Activated CD4-positive, alpha-beta T cell treated with anti-CD3 and anti-CD28 coated beads for 36 hours (primary cell): ENCODE measurements around the gene PTGES3L. TPM values are rescaled to one million over a fixed set of nuclear protein-coding genes. Genes with fewer than 3 reads are reported as not detected.
"Not testable (repeated sequence)": the region's sequence is repeated elsewhere in the genome, so short reads cannot be mapped to it uniquely, and the experiment has no call there.

Source experiments
- ATAC-seq: fragments of 200-7000 bp; cut with Tn5 transposase; one replicate; pipeline ENCODE4 v1.10.0; 2021; ENCODE audit warnings: mild to moderate bottlenecking, moderate library complexity
- CTCF ChIA-PET: fragments of 350-600 bp; sonication (Branson Sonifier 250); formaldehyde crosslinking; loops from one replicate; lab custom pipeline; 2021; ENCODE audit warnings: antibody characterized with exemption; lab: Charles Lee
- POLR2A ChIA-PET: fragments of 350-600 bp; sonication (Branson Sonifier 250); formaldehyde crosslinking; loops from one replicate; lab custom pipeline; 2021; ENCODE audit warnings: antibody characterized with exemption, inconsistent platforms; lab: Charles Lee
- DNase-seq: peaks from one replicate; pipeline ENCODE4 v3.0.0-alpha.2; 2020
- H3K27ac Mint-ChIP-seq: one replicate; pipeline ENCODE4 v1.8.0; 2021; ENCODE audit warnings: mixed read lengths
- H3K27me3 Mint-ChIP-seq: one replicate; pipeline ENCODE4 v1.8.0; 2021; ENCODE audit warnings: mixed read lengths
- H3K36me3 Mint-ChIP-seq: one replicate; pipeline ENCODE4 v1.8.0; 2021; ENCODE audit warnings: low read depth, mixed read lengths
- H3K4me1 Mint-ChIP-seq: one replicate; pipeline ENCODE4 v1.8.0; 2021; ENCODE audit warnings: mixed read lengths
- H3K4me3 Mint-ChIP-seq: one replicate; pipeline ENCODE4 v1.8.0; 2021; ENCODE audit warnings: mild to moderate bottlenecking, moderate library complexity, mixed read lengths
- H3K9me3 Mint-ChIP-seq: one replicate; pipeline ENCODE4 v1.8.0; 2021; ENCODE audit warnings: low read depth, mixed read lengths
- intact Hi-C, 2 experiments: fragments of 100-400 bp; cut with DNase I in 1 of 2; cut with micrococcal nuclease in 1 of 2; formaldehyde crosslinking; loops; one replicate each; pipeline versions ENCODE4 v1.14.2 to v1.15.1; 2022 to 2024; cut with DNase I, micrococcal nuclease
- total RNA-seq, 2 experiments: library from RNA; stranded (reverse); gene quantifications; one replicate each; pipeline ENCODE4 v1.2.3, GENCODE V29; 2021

The PTGES3L gene
- total RNA-seq, 2 experiments from 2014 or later, result 0.21 to 0.90 TPM

- CTCF ChIA-PET, result interaction anchor here (0.7 kb wide), 1 partner anchor 707 kb away, joined by 3 read pairs; no protein-coding TSS in a partner anchor
- DNase-seq (no peak), ATAC-seq (no peak)
- peaks cover 11% of the 10 kb centered on the region for H3K4me1 Mint-ChIP-seq
- no peaks in the 10 kb centered on the region for H3K9me3 Mint-ChIP-seq
- H3K4me3 Mint-ChIP-seq, result no peak overlapping the region
- no peaks in the 10 kb centered on the region for H3K27me3 Mint-ChIP-seq
- POLR2A ChIA-PET, result no interaction called here
- H3K27ac Mint-ChIP-seq, result no peak overlapping the region
- H3K36me3 Mint-ChIP-seq, result no peaks in the 10 kb centered on the region
- intact Hi-C loops, result no loop called here
These were observed 4.6 kb downstream of the PTGES3L start for GRCh38 chr17:42975265-42975664.

DNA sequence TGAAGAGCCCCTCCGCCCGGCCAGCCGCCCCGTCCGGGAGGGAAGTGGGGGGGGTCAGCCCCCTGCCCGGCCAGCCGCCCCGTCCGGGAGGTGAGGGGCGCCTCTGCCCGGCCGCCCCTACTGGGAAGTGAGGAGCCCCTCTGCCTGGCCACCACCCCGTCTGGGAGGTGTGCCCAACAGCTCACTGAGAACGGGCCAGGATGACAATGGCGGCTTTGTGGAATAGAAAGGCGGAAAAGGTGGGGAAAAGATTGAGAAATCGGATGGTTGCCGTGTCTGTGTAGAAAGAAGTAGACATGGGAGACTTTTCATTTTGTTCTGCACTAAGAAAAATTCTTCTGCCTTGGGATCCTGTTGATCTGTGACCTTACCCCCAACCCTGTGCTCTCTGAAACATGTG lies 6.6 kb downstream of the PTGES3L start:
- intact Hi-C loops, result not testable (repeated sequence)

DNA sequence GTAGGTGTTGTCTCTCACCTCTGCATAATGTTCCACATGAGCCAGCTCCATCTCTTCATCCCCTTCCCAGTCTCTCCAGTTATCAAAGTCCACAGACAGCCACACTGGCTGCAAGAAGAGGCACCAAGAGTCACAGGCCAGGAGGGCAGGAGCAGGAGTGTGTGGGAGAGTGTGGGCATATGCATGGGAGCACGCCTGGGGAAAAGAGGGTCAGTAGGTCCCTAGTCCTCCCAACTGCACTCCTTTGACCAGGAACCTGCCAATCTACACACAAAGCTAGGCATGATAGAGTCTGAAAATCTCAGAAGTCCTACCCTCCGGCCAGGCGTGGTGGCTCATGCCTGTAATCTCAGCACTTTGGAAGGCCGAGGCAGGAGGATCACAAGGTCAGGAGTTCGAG lies 8.3 kb downstream of the PTGES3L start:
- Mint-ChIP-seq H3K9me3 (no peaks in the 10 kb centered on the region), H3K27ac (no peak overlapping the region), H3K4me3 (no peak overlapping the region), H3K4me1 (peaks cover 6% of the 10 kb centered on the region), H3K36me3 (no peaks in the 10 kb centered on the region), H3K27me3 (no peaks in the 10 kb centered on the region)
- DNase-seq (no peak), ATAC-seq (no peak)
- intact Hi-C loops, result no loop called here
- POLR2A ChIA-PET, result no interaction called here
- CTCF ChIA-PET, result interaction anchor here (0.6 kb wide), 1 partner anchor 246 kb away, joined by 3 read pairs; no protein-coding TSS in a partner anchor

More for the DNA sequence above, 6.6 kb downstream of the PTGES3L start:
- H3K36me3 Mint-ChIP-seq, POLR2A ChIA-PET, H3K27me3 Mint-ChIP-seq, H3K27ac Mint-ChIP-seq, CTCF ChIA-PET, H3K4me3 Mint-ChIP-seq, H3K9me3 Mint-ChIP-seq, H3K4me1 Mint-ChIP-seq, DNase-seq, ATAC-seq: not testable (repeated sequence)

DNA sequence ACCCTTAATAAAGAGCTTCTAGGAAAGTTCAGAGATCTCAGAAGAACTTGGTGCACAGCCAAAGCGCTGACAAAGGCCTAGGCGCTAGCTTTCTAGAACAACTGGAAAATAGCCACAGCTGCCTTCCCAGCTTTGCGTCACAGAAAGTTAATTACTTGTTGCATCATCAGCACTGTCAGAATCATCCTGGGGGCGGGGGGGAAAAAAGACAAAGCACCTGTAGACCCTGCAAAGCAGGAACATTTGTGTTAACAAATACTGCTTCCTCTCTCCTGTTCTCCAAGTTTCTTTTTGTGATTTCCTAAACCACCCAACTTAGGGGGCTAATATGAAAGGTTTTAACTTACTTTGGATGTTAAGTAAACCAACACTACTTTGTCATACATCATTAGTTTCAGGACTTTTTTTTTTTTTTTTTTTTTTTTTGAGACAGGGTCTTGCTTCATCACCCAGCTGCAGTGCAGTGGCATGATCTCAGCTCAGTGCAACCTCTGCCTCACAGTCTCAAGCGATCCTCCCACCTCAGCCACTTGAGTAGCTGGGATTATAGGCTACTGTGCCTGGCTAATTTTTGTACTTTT lies 10.8 kb downstream of the PTGES3L start:
- peak; percentile 24 for ATAC-seq
- intact Hi-C loops, result no loop called here
- peaks cover 5% of the 10 kb centered on the region for H3K36me3 Mint-ChIP-seq
- peak overlapping the region; percentile 60 for H3K27ac Mint-ChIP-seq
- H3K9me3 Mint-ChIP-seq, result no peaks in the 10 kb centered on the region
- no peak overlapping the region for H3K4me3 Mint-ChIP-seq
- no peaks in the 10 kb centered on the region for H3K27me3 Mint-ChIP-seq
- DNase-seq, result peak; percentile 44
- CTCF ChIA-PET, result interaction anchor here (0.6 to 2.1 kb wide), 2 partner anchors 28 to 474 kb away, joined by 3 to 7 read pairs; partner anchors contain the start of gene RPL27
- POLR2A ChIA-PET, result interaction anchor here (0.6 to 1.0 kb wide), 2 partner anchors 29 to 421 kb away, joined by 3 to 4 read pairs; partner anchors contain the start of gene RPL27
- peaks cover 11% of the 10 kb centered on the region for H3K4me1 Mint-ChIP-seq

DNA sequence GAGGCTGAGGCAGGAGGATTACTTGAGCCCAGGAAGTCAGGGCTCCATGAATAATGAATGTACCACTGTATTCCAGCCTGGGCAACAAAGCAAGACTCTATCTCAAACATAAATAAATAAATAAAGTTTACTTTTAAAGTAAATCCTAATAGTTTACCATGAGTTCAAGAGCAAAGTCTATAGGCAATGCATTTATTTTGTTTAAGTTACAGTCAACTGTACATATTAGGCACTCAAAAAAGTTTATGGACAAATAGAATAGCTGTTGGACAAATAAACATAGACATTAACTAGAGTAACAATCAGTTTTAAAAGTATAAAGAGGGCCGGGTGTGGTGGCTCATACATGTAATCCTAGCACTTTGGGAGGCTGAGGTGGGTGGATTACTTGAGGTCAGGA lies 12.0 kb downstream of the PTGES3L start:
- H3K36me3 Mint-ChIP-seq, result peaks cover 9% of the 10 kb centered on the region
- CTCF ChIA-PET, result interaction anchor here (0.7 to 2.1 kb wide), 3 partner anchors 30 to 288 kb away, joined by 3 to 7 read pairs (median 3); partner anchors contain the start of gene RPL27
- POLR2A ChIA-PET, result no interaction called here
- H3K4me3 Mint-ChIP-seq, result no peak overlapping the region
- no peaks in the 10 kb centered on the region for H3K9me3 Mint-ChIP-seq
- no peaks in the 10 kb centered on the region for H3K27me3 Mint-ChIP-seq
- intact Hi-C loops, result no loop called here
- peaks cover 16% of the 10 kb centered on the region for H3K4me1 Mint-ChIP-seq
- ATAC-seq (no peak), DNase-seq (no peak)
- H3K27ac Mint-ChIP-seq, result no peak overlapping the region

DNA sequence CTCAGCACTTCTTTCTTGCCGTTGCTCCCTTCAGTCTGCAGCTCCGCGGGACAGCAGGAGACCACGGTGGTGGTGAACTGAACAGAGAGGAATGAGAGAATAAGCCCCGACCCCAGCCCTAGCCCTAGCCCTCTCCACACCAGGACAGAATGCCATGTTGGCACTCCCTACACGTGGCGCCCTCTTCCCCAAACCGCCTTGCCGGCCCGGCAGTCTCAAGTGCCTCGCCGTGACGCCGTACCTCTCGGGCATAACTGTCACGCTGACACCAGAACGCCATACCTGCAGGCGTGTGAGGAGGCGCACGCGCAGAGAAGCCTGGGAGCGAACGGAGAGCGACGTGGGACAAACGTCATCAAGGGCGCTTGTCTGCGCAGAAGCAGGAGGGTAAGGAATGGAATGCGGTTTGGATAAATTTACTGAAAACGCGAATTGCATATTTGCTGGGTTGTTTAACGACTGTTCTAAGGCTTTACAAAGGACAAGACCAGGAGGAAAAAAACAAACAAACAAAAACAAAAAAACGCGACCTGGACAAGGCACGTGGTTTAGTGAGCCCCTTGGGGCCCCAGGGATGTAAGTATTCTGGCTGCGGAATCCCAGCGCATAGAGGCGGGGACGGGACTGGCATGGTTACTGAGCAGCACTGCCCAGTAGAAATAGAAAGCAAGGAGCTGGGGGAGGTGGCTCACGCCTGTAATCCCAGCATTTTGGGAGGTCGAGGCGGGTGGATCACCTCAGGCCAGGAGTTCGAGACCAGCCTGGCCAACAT lies 15.5 kb downstream of the PTGES3L start, which contains the start of gene AARSD1:
AARSD1 (minus strand) TSS at position 294 of the 772 bp plus-strand sequence; CDS start at position 280, 14 bp downstream.
- H3K27ac Mint-ChIP-seq, result peak within 1 kb of the TSS; percentile 90
- intact Hi-C loops, result loop anchor here (1.0 kb wide), 9 partner anchors 16 to 402 kb away; partner anchors contain the start of genes RPL27 (in 2 of the 2), BRCA1 (in 1 of the 2), COASY (in 1 of the 2) and PTGES3L (in 1 of the 2)
- H3K36me3 Mint-ChIP-seq, result peaks cover 33% of the 10 kb centered on the region
- H3K4me1 Mint-ChIP-seq, result peaks cover 22% of the 10 kb centered on the region
- ChIA-PET CTCF (interaction anchor here (0.7 to 1.7 kb wide), 3 partner anchors 16 to 139 kb away, joined by 3 to 9 read pairs (median 4); partner anchors contain the start of genes PTGES3L, RPL27 and RUNDC1), POLR2A (interaction anchor here (0.8 to 1.0 kb wide), 2 partner anchors 34 to 378 kb away, joined by 3 to 5 read pairs; partner anchors contain the start of gene RPL27)
- DNase-seq, result peak; percentile 95
- H3K27me3 Mint-ChIP-seq, result no peaks in the 10 kb centered on the region
- ATAC-seq, result peak; percentile 95
- H3K9me3 Mint-ChIP-seq, result no peaks in the 10 kb centered on the region
- H3K4me3 Mint-ChIP-seq, result peak within 1 kb of the TSS; percentile 93

- intact Hi-C loops, result no loop called here
- H3K4me1 Mint-ChIP-seq, result no peaks in the 10 kb centered on the region
- POLR2A ChIA-PET, result interaction anchor here (1.0 kb wide), 1 partner anchor 142 kb away, joined by 3 read pairs; no protein-coding TSS in a partner anchor
- DNase-seq, result no peak
- no peaks in the 10 kb centered on the region for H3K27me3 Mint-ChIP-seq
- H3K9me3 Mint-ChIP-seq, result no peaks in the 10 kb centered on the region
- no peak overlapping the region for H3K27ac Mint-ChIP-seq
- no peak for ATAC-seq
- CTCF ChIA-PET, result no interaction called here
- H3K4me3 Mint-ChIP-seq, result no peak overlapping the region
- H3K36me3 Mint-ChIP-seq, result peaks cover 60% of the 10 kb centered on the region
These were observed 26.2 kb downstream of the PTGES3L start for GRCh38 chr17:42953669-42954068.

DNA sequence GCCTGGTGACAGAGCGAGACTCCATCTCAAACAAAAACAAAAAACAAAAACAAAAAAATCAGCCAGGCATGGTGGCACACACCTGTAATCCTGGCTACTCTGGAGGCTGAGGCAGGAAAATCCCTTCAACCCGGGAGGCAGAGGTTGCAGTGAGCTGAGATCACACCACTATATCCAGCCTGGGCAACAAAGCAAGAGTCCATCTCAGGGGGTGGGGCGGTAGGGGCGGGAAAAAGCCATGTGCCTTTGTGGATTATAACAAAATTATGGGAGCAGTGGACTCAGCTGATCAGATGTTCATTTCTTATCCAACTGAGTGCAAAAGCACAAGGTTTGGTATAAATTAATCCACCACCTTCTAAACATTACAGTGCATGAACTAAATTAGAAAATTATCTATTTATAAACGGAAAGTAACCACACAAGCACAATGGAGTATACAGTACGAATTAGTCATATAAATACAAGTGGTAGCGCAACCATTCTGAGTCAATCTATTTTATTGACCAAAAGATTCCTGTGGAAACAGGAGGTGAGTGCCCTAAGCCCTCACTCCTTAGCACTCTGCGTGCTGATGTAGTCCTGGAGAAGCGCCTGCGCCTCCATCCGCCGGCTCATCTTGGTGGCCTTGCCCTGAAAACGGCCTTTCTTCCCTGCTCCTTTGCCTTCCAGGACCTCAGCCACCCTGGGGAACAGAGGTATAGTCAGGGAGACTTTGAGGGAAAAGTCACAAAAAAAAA lies 29.7 kb downstream of the PTGES3L start:
- Mint-ChIP-seq H3K27ac (no peak overlapping the region), H3K27me3 (no peaks in the 10 kb centered on the region), H3K36me3 (peaks cover 42% of the 10 kb centered on the region), H3K4me3 (no peak overlapping the region), H3K4me1 (no peaks in the 10 kb centered on the region), H3K9me3 (no peaks in the 10 kb centered on the region)
- intact Hi-C loops, result no loop called here
- ATAC-seq (no peak), DNase-seq (no peak)
- ChIA-PET POLR2A (no interaction called here), CTCF (no interaction called here)

DNA sequence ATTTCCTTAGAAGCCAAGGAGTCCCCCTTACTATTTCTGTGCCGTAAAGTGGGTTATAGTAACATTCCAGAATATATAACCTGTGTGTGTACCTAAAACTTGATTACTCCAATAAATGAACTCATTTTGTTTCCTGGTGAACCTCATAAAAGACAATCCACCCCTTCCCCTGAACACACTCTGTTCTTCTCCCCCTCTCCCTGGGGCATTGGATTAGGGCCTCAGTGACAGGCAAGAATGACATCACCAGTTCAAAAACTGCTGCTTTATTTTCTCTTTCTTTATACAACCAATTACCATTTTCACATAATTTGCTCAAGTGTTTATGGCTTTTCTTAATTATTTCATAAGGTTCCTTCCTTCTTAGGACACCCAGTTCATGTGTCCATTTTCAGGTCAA lies 33.1 kb downstream of the PTGES3L start:
- Mint-ChIP-seq H3K9me3 (no peaks in the 10 kb centered on the region), H3K27ac (no peak overlapping the region), H3K4me1 (no peaks in the 10 kb centered on the region), H3K4me3 (no peak overlapping the region), H3K36me3 (peaks cover 22% of the 10 kb centered on the region), H3K27me3 (no peaks in the 10 kb centered on the region)
- POLR2A ChIA-PET, result no interaction called here
- ATAC-seq, result no peak
- CTCF ChIA-PET, result no interaction called here
- no peak for DNase-seq
- intact Hi-C loops, result no loop called here

DNA sequence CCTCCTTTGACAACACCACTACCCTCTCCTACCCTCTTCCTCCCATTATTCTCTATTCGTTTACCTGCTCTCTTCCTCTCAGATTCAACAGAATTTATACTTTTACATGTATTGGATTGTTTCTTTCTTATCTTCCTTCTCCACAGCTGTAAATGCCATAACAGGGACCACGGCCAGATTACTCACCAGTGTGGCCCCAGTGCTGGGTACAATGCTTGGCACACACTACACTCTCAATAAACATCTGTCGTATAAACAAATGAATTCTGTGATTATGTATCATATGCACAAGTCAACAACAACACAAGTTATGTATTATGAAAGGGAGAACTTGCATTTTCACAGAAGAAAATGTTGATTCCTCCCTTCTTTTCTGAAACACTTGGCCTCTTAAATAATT lies 35.7 kb downstream of the PTGES3L start:
- Mint-ChIP-seq H3K9me3 (no peaks in the 10 kb centered on the region), H3K4me1 (no peaks in the 10 kb centered on the region), H3K27ac (no peak overlapping the region), H3K4me3 (no peak overlapping the region), H3K27me3 (no peaks in the 10 kb centered on the region), H3K36me3 (peaks cover 3% of the 10 kb centered on the region)
- DNase-seq (no peak), ATAC-seq (no peak)
- ChIA-PET CTCF (no interaction called here), POLR2A (no interaction called here)
- intact Hi-C loops, result no loop called here
